COR-L47 (cell line): Measurements from ENCODE around the gene MSI2.

Experiments used
- DNase-seq: peaks from one replicate; lab custom pipeline; 2025; lab: John Stamatoyannopoulos, UW

Gene MSI2

DNA sequence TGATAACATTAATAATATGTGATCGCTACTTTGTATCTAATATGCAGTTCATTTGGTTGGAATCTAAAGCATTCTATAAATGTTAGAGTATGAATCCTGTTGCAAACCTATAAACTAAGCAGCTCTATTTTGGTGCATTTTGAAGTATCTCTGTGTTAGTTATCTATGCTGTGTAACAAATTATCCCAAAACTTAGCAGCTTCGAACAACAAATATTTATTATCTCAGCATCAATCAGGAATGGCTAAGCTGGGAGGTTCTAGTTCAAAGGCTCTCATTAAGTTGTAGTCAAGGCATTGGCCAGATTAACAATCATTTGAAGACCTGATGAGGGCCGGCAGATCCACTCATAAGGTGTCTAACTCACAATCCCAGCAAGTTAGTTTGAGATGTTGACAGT lies 10.1 kb upstream of the MSI2 start:
- no peak for DNase-seq

DNA sequence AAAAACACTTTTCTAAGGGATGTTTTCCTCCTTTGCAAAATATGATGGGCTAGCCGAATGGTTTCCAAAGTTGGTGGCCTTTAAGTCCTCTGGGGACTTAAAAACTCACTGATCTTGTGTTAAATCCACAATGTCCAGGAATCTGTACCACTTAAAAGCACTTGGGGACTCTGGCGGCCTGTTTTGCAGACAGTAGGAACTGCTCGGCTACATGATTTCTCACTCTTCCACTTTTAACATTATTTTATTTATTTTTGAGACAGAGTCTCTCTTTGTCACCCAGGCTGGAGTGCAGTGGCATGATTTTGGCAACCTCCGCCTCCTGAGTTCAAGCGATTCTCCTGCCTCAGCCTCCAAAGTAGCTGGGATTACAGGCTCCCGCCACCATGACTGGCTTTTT lies 9.1 kb upstream of the MSI2 start:
- DNase-seq: no peak

DNA sequence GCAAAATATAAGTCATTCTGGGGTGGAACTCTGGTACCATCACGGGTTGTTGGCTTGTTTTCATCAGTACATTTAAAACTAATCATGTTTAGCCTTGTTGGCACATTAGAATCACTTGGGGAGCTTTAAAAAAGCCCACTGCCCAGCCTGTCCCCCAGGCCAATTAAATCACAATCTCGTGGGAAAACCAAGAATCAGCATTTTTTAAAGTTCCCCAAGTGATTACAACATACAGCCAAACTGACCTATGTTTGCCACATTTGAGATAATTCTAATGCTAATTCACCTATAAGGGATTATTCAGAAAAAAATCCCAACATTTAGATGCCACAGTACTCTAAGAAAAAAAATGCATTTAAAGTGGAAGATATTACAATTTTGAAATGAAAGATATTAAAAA lies 8.4 kb upstream of the MSI2 start:
- DNase-seq: no peak

DNA sequence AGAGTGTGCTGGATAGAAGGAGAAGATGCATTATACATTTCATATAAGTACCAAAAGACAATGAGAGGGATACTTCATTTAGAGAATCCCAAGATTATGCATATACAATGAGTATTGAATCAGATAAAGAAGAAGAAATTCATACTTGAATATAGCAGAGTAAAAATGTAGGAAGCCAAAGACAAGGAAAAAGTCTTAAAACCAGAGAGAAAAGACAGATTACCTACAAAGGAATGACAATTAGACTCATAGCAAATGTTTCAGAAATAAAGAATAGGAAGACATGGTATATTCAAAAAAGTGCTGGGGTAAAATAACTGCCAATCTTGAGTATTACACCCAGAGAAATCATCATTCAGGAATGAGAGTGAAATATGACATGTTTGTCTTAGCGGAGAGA lies 6.8 kb upstream of the MSI2 start:
- no peak for DNase-seq

DNA sequence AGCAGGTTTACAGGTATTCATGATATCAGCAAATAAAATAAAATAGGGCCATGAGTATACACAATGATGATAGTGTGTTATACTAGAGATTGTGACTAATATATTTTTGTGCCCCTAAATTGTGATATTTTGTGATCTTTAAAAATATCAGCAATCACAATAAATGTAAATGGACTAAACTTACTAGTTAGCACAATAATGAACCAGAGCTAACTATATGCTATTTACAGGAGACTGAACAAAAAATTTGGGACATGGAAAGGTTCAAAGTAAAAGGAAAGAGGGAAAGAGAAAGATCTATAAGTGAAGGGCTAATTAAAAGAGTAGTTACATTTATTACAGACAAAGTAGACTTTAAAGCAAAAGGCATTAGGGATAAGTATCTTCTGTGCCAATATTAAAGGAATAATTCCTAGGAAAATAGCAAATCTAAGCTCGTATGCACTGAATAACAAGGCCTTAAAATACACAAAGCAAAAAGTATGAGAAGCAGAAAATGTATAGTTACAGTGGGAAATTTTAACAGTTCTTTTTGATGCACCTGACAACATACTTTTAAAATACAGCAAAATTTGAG lies 5.0 kb upstream of the MSI2 start:
- no peak for DNase-seq

DNA sequence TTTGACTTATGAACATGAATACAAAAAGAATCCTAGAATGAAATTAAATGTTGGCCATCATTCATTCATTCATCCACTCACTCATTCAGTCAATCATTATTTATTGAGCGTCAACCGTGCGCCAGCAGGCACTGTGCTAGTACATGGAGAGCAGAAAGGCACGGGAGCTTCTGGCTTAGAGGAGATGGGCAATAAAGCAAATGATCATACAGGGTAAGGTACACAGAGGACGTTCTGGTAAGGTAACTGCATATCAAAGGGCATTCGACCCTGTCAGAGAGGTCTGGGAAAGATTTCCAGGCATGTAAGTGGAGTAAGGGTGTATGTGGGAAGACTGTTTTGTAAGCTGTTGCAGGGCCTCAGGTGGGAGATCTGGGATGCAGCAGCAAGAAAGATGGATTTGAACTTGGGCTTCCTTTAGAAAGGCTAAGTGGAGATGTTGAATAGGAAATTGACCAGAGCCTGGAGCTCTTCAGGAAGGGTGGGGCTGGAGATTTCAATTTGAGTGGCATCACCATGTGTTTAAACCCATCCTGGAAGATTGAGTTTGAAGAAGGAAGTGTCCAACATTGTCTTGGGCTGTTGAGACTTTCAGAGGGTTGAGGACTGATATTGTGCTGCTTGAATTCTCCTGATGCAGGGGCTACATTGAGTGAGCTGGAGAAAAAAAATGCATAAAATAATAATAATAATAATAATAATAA lies 2.8 kb upstream of the MSI2 start:
- DNase-seq: no peak

DNA sequence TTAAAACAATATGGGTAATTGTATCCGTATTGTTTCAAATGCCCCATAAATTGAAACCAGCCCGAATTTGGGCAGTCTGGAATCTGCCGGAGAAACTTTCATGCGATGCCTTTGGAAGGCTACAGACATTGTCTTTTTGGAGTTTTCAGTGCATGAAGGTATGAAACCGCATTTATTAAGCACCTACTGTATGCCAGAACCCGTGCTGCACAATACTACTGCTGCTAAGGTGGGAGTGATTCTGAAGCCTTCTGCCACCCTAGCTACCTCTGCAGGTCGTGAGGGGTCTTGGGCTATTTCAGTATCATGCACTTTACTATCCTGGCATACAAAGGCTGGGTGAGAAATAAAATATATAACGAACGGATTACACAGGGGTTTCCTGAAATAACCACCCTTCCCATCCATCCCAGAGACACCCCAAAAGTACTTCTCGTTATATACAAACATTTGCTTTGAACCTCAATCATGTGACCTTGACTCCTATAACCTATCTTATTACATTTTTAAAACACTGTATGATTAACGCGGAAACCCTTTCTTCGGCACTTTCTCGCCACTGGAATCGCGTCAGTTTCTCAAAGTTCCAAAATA lies 1.0 kb upstream of the MSI2 start:
- DNase-seq: no peak

DNA sequence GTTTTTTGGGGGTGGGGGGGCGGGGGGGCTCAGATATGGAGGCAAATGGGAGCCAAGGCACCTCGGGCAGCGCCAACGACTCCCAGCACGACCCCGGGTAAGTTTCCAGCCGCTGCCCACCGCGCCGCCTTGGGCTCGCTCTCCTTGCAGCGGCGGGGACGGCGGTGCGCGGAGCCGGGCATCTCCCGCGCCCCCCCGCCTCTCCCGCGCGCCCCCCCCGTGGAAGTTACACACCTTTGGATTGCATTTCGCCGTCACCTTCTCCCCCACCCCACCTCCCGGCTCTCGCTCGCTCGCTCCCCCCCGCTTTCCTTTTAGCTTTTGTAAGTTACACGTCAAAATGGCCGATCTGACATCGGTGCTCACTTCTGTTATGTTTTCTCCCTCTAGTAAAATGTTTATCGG lies 387 bp downstream of the MSI2 start:
- no peak for DNase-seq

DNA sequence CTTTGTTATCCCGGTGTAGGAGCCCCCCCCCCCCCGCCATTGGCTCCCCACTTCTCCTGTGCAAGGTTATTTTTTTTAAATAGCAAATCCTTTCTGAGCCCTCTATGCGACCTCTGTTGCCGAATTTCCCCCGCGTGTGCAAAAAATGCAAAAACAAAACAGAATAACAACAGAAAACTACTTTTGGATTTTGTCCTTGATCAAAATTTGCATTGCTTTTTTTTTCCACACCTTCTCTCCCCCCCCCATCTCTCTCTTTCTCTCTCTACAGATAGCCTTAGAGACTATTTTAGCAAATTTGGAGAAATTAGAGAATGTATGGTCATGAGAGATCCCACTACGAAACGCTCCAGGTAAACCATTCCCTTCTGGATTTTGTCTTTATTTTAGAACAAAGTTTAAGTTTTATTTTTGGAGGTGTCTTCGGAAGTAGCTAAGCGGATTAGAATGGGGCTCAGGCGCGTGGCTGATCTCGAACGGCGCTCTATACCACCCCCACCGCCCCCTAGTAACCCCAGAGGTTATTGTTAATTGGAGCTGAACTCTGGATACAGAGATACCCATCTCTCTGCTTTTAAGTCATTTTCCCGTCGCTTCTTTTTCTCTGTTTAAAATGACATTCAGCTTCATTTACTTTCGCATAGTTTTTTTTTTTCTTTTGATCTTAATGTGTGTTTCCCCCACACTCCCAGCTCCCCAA lies 1.0 kb downstream of the MSI2 start:
- no peak for DNase-seq

DNA sequence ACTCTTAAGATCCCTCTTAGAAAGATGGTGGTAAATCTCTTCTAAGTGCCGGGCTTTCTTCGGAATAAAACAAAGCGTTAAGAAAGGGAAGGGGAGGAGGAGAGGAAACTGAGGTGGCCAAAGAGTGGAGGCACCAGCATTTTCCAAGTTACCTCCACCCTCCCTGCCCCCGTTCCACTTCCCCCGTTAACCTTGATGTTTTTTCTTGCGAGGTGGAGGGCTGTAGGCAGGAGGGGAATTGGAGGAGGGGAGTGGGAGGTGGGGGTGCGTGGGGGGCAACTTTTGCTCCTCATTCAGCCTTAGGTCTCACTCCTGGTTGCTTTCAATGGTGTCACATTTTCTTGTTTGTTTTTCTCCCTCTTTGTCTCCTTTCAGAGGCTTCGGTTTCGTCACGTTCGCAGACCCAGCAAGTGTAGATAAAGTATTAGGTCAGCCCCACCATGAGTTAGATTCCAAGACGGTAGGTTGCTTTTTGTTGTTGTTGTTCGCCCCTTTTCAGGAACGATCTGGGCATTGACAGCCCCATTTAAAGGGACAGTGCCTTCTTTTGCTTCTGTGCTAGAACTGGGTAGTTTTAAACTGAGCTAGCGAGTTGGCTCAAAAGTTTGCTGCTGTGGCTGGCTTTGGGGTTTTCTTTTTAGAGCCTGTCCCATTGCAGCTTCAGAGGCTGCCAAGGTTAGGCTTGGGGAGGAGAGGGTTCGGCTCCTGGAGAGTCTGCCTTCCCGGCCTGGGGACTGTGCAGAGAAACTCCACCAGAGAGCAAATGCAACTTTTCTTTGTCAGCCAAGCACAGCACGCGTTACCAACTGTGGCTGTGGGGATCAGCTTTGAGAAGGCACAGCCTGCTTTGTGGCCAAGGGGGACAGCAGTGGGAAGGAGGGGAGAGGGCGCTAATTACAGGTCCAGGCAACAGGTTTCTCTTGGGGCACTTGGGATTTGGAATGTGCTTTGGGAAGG lies 1.9 kb downstream of the MSI2 start:
- DNase-seq: no peak

DNA sequence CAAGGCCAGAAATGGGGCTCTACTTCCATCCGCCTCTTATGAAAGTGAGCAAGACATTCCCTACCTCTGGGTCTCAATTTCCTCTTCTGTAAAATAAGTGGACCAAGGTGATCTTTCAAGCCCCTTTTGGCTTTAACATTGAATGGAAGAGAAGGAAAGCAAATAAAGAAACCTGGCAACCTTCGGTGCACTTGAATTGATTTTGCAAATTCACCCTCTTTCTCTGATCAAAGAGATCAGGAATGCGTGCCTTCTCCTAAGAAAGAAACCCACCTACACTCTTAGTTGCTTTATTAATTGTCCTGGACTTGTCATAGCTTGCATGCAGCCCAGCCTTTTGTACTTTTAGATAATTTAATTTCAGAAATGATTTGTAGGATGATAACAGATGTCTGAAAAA lies 3.0 kb downstream of the MSI2 start:
- DNase-seq: no peak

DNA sequence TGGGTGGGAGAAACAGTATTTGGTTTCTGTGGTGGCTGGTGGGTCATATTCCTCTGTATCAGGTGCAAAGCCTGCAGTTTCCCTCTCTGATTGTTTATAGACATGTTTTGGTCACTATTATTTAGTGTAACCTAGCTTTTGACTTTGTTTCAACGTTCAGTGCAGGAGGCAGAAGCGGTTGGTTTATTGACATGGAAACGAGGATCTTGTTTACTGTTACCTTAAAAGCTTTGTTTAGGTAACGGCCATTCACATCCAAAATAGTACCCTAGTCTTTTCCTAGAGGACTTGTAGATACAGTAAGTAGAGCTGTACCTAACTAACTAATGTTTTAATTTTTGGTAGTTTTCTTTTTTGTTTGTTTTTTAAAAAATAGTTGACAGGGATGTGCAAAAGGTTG lies 3.5 kb downstream of the MSI2 start:
- DNase-seq: no peak

DNA sequence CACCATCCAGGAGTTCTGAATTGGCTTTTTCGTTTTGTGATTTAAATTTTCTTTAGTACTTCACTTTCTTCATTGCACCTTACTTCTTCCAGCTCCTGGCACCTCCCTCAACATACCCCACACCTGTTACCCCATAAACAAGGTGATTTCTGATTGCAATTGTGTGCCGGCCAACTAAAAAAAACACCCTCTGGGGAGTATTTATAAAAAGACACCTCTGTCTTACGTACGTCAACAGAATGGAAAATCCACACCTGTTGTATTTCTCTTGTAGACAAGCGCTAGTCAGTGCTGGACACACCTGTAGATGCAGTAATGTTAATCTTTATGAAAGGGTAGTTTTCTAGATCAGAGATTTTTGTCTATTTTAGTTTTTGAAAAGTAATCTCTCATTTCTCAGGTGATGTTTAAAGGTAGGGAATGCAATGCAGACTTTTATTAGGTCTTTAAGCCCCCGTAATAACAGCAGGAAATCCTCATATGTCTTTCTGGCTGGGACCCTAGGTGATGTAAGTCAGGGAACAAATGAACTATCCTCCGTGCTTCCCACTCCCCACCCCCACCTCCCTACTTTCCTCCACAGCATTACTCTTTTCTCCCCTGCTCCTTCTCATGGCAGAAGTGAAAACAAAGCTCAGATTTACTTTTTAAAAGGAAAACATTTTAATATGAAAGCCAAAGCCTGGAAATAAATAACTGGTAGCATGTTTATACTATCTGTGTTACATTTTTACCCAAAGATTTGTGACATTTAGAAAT lies 4.2 kb downstream of the MSI2 start:
- DNase-seq: no peak

DNA sequence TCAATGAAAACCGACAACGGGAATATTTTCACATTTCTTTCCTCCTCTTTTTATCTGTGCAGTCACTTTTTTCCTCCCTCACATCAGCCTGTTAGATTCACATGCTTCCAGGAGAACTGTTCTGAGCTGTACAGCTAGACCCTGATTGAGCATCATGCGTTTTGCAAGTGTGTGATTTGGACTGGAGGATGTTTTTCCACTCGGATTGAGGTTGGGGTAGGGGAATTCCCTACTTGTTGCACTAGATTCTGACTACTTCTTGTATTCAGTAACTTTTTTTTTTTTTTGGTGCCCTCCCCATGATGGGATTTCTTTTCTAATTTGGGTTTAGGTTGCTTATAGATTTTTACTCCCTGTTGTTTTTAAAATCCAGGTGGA lies 4.8 kb downstream of the MSI2 start:
- no peak for DNase-seq

DNA sequence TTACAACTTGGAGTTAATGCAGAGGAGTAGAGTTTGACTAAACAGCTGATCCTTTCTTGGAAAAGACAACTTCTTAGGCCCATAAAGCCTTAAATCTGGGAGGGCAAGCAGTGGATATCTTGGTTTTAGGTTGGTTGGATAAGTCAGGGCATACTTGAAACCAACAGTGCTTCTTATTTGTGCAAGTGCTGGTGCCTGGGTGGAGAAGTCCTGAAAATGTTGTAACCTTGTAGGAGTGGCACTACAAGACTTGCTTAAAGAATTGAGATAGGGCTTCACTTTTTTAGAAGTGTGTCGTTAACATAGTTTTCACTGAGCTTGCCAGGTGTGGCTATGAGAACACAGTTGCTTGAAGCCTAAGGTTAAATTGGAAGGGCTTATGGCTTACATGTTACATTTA lies 6.2 kb downstream of the MSI2 start:
- DNase-seq: no peak

DNA sequence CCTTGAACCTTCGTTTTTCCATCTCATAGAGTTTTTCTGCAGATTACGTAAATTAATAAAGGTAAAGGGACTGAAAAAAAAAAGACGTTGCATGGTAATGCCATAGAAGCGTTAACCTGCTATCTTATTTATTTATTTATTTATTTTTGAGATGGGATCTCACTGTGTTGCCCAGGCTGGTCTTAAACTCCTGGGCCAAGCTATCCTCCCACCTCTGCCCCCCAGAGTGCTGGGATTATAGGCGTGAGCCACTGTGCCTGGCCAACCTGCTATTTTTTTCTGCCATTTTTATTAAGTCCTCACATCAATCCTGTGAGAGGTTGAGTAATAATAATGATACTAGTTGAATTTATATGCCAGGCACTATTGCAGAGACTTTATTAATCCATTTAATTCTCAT lies 7.9 kb downstream of the MSI2 start:
- DNase-seq: no peak

DNA sequence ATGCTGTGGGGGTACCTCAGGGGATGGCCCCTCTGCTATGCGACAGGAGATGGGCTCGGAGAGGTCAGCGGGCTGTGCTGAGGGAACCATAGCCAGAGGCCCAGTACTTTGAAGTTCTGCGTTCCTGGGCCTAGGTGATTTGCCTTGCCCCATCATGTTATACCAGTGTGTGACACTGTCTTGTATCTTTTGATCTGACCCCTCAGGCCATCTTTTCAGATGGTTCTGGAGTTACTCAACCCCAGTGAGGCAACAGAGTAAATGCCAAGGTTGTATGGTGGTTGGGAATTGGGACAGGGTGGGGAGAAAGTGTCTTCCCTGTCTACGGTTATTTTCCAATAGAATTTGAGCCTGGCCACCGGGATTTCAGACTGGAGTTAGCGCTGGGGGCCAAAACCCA lies 8.5 kb downstream of the MSI2 start:
- no peak for DNase-seq

DNA sequence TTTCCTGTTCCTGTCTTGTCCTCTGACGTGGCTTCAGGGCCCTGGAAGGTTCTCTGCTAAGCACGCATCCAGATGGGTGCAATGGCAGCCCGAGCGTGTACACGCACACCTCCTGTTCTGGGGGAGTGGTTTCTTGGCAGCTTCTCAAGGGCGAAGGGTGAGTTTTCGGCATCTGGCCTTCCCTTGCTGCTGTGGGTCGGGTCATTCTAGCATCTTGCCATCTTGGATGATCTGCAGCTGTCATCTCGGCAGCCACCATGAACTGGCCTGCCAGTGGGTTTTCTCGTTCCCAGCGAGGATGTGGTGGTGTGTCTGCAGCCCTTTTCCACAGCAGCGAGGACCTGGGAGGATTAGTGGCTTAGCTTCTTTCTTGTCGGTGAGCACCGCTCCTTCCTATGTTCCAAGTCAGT lies 10.6 kb downstream of the MSI2 start:
- DNase-seq: no peak

DNA sequence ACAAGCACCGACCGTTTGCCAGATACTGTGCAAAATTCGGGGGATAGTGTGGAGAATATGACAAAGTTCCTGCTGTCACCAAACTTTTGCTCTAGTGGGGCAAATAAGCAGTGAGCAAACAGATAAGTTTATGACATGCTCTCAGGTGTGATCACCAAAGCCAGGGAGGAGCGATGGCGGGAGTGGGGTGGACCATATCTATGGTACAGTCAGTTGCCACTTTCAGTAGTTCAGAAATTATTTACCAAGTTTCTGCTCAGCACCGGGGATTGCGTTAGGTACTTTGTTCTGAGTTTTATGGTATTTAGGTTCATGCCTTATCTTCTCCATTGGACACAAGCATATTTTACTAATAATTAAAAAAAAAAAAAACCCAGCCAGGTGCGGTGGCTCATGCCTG lies 11.9 kb downstream of the MSI2 start:
- DNase-seq: no peak

DNA sequence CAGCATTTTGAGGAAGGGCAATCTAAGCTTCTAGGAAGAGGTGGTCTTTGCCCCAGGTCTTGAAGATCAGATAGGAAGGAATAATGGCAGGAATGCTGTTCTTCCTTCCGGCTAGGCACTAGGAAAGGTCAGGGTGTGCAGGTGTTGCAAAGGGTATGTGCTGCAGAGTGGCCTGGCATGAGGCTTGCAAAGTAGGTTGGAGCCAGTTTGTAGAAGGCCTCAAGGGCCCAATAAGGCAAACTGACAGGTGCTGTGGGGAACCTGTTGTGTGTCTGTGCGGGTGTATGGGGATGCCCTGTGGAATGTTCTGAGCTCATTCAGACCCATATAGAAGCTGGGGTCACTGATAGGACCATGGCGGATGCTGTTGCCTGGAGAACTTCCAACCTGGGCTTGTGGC lies 12.7 kb downstream of the MSI2 start:
- DNase-seq: no peak

DNA sequence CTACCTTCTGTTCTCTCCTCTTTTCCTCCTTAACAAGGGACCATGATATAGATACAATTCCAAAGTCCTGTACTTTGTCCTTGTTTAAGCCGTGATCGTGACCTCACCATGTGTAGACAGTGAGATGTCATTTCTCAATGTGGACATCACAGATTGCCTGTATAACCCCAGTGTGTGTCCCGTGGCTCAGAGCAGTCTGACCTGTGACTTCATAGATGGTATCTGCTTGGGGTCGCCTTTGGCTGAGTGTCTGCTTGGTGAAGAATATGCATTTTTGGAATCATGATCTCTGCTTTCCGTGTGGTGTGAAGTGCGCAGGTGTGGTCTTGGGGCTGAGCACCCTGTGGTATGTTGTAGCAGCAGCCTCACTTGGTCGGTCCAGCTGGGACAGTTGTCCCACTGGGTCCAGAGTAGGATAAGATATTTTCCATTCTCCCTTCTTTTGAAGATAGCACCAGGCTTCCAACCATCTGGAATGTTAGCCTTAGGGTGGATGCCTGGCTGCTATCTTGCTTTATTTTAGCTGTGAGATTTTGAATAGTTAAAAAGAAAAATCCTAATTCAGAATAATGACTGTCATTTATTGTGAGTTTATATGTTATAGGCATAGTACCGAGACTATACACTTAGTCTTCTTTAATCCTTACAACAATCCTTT lies 13.4 kb downstream of the MSI2 start:
- no peak for DNase-seq
